Measurements from ENCODE around the gene CNNM1. TPM values are rescaled to one million over a fixed set of nuclear protein-coding genes. Genes with fewer than 3 reads are reported as not detected.

Gene CNNM1
- polyA plus RNA-seq, 2 of the 4 experiments (the other 2 are of a cell fraction): 14.2 to 17.5 TPM

DNA sequence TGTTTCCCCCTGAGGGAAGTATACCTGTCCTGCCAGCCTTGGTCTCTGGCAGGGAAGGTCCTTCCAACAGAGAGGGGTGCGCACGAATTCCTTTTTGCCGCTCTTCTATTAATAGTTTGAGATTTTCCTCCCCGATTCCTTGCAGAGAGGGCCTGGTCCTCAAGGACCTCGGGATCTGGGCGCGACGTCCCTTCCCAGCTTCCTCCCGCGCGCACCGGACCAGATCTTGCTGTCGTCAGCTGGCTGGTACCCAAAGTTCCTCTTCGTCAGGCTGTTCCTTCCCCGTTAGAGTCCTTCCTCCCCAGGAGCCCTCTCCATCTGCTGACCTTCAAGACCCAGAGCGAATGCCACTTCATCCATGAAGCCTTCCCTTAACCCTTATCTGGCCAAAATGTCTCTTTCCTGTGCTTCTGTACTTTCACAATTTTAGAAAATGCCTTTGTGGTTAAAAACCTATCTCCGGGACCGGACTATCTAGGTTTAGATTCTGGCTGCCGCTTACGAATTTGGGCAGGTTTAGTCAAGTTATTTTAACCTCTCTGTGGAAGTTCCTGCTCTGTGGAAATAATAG is 102.1 kb downstream of the CNNM1 start:
- no peaks in the 10 kb centered on the region for H3K9me3 ChIP-seq
- DNase-seq (ENCODE audit: low read depth in 1 of 2, low spot score in 1 of 2) (peak; percentile 30 to 55), ATAC-seq (peak; percentile 37 to 50; a peak in 5 of 6 replicates), FAIRE-seq (no peak)
- H3K4me3 ChIP-seq: peak overlapping the region; percentile 88
- 4% methylated on average over 20 of the region's 20 CpGs for WGBS (ENCODE audit: missing lambda C conversion rate)
- POLR2A ChIA-PET: interaction anchor here (0.6 to 2.2 kb wide), 9 partner anchors 8 to 534 kb away, joined by 3 to 27 read pairs (median 6); partner anchors contain the start of genes CNNM1, COX15, CUTC and SLC25A28
- peak overlapping the region; percentile 89 for H3K4me2 ChIP-seq
- CTCF ChIA-PET: interaction anchor here (0.7 to 12.8 kb wide), 4 partner anchors 8 to 183 kb away, joined by 3 to 260 read pairs (median 4); partner anchors contain the start of gene SLC25A28
- no peak for TF ChIP-seq RNF2 (IDR thresholded peaks at IDR 0.05; ENCODE audit: borderline replicate concordance, low read depth)
- no peak for TF ChIP-seq HDAC2 (IDR thresholded peaks at IDR 0.05)
- TF ChIP-seq FOXS1 (CRISPR knock-in tag; IDR thresholded peaks at IDR 0.05): no peak
- TF ChIP-seq RFX5 (IDR thresholded peaks at IDR 0.05): no peak
- no peak for TF ChIP-seq CEBPB (IDR thresholded peaks at IDR 0.05)
- TF ChIP-seq POLR2A (IDR thresholded peaks at IDR 0.05; ENCODE audit: low read length): no peak
- no peak for TF ChIP-seq EHMT2 (IDR thresholded peaks at IDR 0.05; ENCODE audit: low read depth)
- TF ChIP-seq, protein P1, sequence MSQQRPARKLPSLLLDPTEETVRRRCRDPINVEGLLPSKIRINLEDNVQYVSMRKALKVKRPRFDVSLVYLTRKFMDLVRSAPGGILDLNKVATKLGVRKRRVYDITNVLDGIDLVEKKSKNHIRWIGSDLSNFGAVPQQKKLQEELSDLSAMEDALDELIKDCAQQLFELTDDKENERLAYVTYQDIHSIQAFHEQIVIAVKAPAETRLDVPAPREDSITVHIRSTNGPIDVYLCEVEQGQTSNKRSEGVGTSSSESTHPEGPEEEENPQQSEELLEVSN (IDR thresholded peaks at IDR 0.05; ENCODE audit: borderline replicate concordance, low read depth): peak; percentile 1; the same call in 1 of the 2 replicates
- no peak for TF ChIP-seq BHLHE40 (IDR thresholded peaks at IDR 0.05; ENCODE audit: low read depth, low read length)
- H3K4me1 ChIP-seq: peaks cover 18% of the 10 kb centered on the region; the same call in 2 of the 3 replicates
- H3K27ac ChIP-seq: peak overlapping the region; percentile 76 to 95

DNA sequence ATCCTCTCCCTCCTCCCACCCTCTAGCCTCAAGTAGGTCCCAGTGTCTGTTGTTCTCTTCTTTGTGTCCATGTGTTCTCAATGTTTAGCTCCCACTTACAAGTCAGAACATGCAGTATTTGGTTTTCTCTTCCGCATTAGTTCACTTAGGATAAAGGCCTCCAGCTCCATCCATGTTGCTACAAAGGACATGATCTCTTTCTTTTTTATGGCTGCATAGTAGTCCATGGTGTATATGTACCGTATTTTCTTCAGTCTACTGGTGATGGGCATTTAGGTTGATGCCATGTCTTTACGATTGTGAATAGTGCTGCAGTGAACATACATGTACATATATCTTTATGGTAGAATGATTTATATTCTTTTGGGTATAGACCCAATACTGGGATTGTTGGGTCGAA is 102.9 kb downstream of the CNNM1 start:
- ChIA-PET CTCF (interaction anchor here (0.7 to 12.8 kb wide), 2 partner anchors 24 to 182 kb away, joined by 3 to 260 read pairs; partner anchors contain the start of gene SLC25A28), POLR2A (no interaction called here)
- TF ChIP-seq EHMT2 (IDR thresholded peaks at IDR 0.05; ENCODE audit: low read depth): no peak
- no peak for TF ChIP-seq HDAC2 (IDR thresholded peaks at IDR 0.05)
- TF ChIP-seq, protein P2, sequence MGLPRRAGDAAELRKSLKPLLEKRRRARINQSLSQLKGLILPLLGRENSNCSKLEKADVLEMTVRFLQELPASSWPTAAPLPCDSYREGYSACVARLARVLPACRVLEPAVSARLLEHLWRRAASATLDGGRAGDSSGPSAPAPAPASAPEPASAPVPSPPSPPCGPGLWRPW (IDR thresholded peaks at IDR 0.05): no peak
- no peak for TF ChIP-seq MYC (IDR thresholded peaks at IDR 0.05; ENCODE audit: borderline replicate concordance, low read length)
- TF ChIP-seq, protein P3, sequence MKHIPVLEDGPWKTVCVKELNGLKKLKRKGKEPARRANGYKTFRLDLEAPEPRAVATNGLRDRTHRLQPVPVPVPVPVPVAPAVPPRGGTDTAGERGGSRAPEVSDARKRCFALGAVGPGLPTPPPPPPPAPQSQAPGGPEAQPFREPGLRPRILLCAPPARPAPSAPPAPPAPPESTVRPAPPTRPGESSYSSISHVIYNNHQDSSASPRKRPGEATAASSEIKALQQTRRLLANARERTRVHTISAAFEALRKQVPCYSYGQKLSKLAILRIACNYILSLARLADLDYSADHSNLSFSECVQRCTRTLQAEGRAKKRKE (CRISPR knock-in tag; IDR thresholded peaks at IDR 0.05; ENCODE audit: low read depth): no peak
- no peak for TF ChIP-seq CEBPB (IDR thresholded peaks at IDR 0.05)
- no peak for TF ChIP-seq CHD4 (IDR thresholded peaks at IDR 0.05; ENCODE audit: borderline replicate concordance)
- no peak for TF ChIP-seq HOXA7 (CRISPR knock-in tag; IDR thresholded peaks at IDR 0.05)
- TF ChIP-seq, protein P4, sequence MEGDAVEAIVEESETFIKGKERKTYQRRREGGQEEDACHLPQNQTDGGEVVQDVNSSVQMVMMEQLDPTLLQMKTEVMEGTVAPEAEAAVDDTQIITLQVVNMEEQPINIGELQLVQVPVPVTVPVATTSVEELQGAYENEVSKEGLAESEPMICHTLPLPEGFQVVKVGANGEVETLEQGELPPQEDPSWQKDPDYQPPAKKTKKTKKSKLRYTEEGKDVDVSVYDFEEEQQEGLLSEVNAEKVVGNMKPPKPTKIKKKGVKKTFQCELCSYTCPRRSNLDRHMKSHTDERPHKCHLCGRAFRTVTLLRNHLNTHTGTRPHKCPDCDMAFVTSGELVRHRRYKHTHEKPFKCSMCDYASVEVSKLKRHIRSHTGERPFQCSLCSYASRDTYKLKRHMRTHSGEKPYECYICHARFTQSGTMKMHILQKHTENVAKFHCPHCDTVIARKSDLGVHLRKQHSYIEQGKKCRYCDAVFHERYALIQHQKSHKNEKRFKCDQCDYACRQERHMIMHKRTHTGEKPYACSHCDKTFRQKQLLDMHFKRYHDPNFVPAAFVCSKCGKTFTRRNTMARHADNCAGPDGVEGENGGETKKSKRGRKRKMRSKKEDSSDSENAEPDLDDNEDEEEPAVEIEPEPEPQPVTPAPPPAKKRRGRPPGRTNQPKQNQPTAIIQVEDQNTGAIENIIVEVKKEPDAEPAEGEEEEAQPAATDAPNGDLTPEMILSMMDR (IDR thresholded peaks at IDR 0.05): no peak
- TF ChIP-seq, protein P5, sequence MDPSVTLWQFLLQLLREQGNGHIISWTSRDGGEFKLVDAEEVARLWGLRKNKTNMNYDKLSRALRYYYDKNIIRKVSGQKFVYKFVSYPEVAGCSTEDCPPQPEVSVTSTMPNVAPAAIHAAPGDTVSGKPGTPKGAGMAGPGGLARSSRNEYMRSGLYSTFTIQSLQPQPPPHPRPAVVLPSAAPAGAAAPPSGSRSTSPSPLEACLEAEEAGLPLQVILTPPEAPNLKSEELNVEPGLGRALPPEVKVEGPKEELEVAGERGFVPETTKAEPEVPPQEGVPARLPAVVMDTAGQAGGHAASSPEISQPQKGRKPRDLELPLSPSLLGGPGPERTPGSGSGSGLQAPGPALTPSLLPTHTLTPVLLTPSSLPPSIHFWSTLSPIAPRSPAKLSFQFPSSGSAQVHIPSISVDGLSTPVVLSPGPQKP (IDR thresholded peaks at IDR 0.05; ENCODE audit: low read depth, low read length): no peak
- TF ChIP-seq EHF (CRISPR knock-in tag; IDR thresholded peaks at IDR 0.05): no peak
- no peak for TF ChIP-seq EP300 (IDR thresholded peaks at IDR 0.05)
- no peak for TF ChIP-seq KDM1A (IDR thresholded peaks at IDR 0.05; ENCODE audit: low read depth)
- TF ChIP-seq ESRRA (IDR thresholded peaks at IDR 0.05; ENCODE audit: borderline replicate concordance, low read length): no peak
- TF ChIP-seq FOXS1 (CRISPR knock-in tag; IDR thresholded peaks at IDR 0.05): no peak
- no peak for TF ChIP-seq RCOR1 (IDR thresholded peaks at IDR 0.05; ENCODE audit: low read depth, low read length)
- TF ChIP-seq NPAS2 (CRISPR knock-in tag; IDR thresholded peaks at IDR 0.05; ENCODE audit: borderline replicate concordance): no peak
- no peak for FAIRE-seq
- Histone ChIP-seq H3K4me2 (peak overlapping the region; percentile 89), H3K4me1 (peaks cover 16% of the 10 kb centered on the region; the same call in 2 of the 3 replicates), H3K27ac (peak overlapping the region; percentile 76 to 95; a peak in 2 of 6 replicates), H3K4me3 (peak overlapping the region; percentile 88; the same call in 2 of the 3 replicates), H3K9me3 (no peaks in the 10 kb centered on the region)
- ATAC-seq: no peak
- 90% methylated on average over 4 of the region's 4 CpGs for WGBS (ENCODE audit: missing lambda C conversion rate)
- no peak for DNase-seq (ENCODE audit: low read depth in 1 of 2, low spot score in 1 of 2)

Data from A549 (cell line).